CD4-positive, alpha-beta T cell (primary cell): Measurements from ENCODE around the gene MCM3. TPM values are rescaled to one million over a fixed set of nuclear protein-coding genes. Genes with fewer than 3 reads are reported as not detected.
A peak's percentile ranks its signal among the peaks of the same experiment; 100 is the strongest.

Experiments used
- ATAC-seq: fragments of 200-7000 bp; cut with Tn5 transposase; one replicate; pipeline ENCODE4 v1.10.0; 2022; ENCODE audit warnings: mild to moderate bottlenecking; ENCODE audit not compliant: poor library complexity
- CTCF ChIA-PET: fragments of 350-600 bp; sonication (Branson Sonifier 250); formaldehyde crosslinking; loops from one replicate; lab custom pipeline; 2021; ENCODE audit warnings: antibody characterized with exemption, inconsistent platforms; lab: Charles Lee
- POLR2A ChIA-PET: fragments of 350-600 bp; sonication (Branson Sonifier 250); formaldehyde crosslinking; loops from one replicate; lab custom pipeline; 2021; ENCODE audit warnings: antibody characterized with exemption, inconsistent platforms; lab: Charles Lee
- DNase-seq, 14 experiments: peaks; one replicate each; pipeline ENCODE4 v3.0.0-alpha.2; 2013 to 2020; ENCODE audit warnings: mixed read lengths in 2 of 14
- H3K27ac ChIP-seq, 2 donors: one replicate each; pipeline versions ENCODE4 v1.5.1 to v1.7.0; 2013; ENCODE audit warnings: low read length in 2 of 2, low read depth in 1 of 2, mild to moderate bottlenecking in 1 of 2
- H3K27me3 ChIP-seq, 2 experiments: 1 replicate in 1 of 2; 2 replicates in 1 of 2; pipeline versions ENCODE4 v1.6.1 to v1.7.0; 2013; ENCODE audit warnings: low read length in 2 of 2, control low read depth in 1 of 2, mild to moderate bottlenecking in 1 of 2, moderate library complexity in 1 of 2; ENCODE audit not compliant: insufficient read depth in 2 of 2, control insufficient read depth in 1 of 2
- H3K36me3 ChIP-seq: one replicate; pipeline ENCODE4 v1.6.1; 2013; ENCODE audit warnings: low read length, control low read depth; ENCODE audit not compliant: insufficient read depth
- H3K4me1 ChIP-seq: one replicate; pipeline ENCODE4 v1.6.1; 2013; ENCODE audit warnings: low read length, control low read depth; ENCODE audit not compliant: insufficient read depth
- H3K4me3 ChIP-seq: one replicate; pipeline ENCODE4 v1.5.1; 2013; ENCODE audit warnings: mild to moderate bottlenecking, low read length, moderate library complexity
- H3K9me3 ChIP-seq, 2 experiments: 1 replicate in 1 of 2; 2 replicates in 1 of 2; pipeline versions ENCODE4 v1.6.1 to v1.7.0; 2013; ENCODE audit warnings: low read length in 2 of 2, mild to moderate bottlenecking in 2 of 2, control low read depth in 1 of 2, moderate library complexity in 1 of 2; ENCODE audit not compliant: control insufficient read depth in 1 of 2, insufficient read depth in 1 of 2
- H3K27ac Mint-ChIP-seq: one replicate; pipeline ENCODE4 v1.8.0; 2020; ENCODE audit warnings: mixed read lengths
- H3K27me3 Mint-ChIP-seq: one replicate; pipeline ENCODE4 v1.8.0; 2021; ENCODE audit warnings: mixed read lengths
- H3K36me3 Mint-ChIP-seq: one replicate; pipeline ENCODE4 v1.8.0; 2021; ENCODE audit warnings: low read depth, mixed read lengths
- H3K4me1 Mint-ChIP-seq: one replicate; pipeline ENCODE4 v1.8.0; 2021; ENCODE audit warnings: low read depth, mixed read lengths
- H3K4me3 Mint-ChIP-seq: one replicate; pipeline ENCODE4 v1.8.0; 2020; ENCODE audit warnings: mild to moderate bottlenecking, mixed read lengths
- H3K9me3 Mint-ChIP-seq: one replicate; pipeline ENCODE4 v1.8.0; 2020; ENCODE audit warnings: mixed read lengths
- CTCF ChIP-seq: fragments of 200-600 bp; IDR thresholded peaks from one replicate; pipeline ENCODE4 v1.8.0; 2022; ENCODE audit warnings: antibody characterized with exemption, mild to moderate bottlenecking
- intact Hi-C, 2 experiments: fragments of 100-400 bp; cut with DNase I in 1 of 2; cut with micrococcal nuclease in 1 of 2; formaldehyde crosslinking; loops; one replicate each; pipeline versions ENCODE4 v1.15.1 to v1.9.0; 2023 to 2025; cut with DNase I, micrococcal nuclease
- total RNA-seq, 174 experiments: library from RNA in 2 of 174; stranded (reverse) in 2 of 174; gene quantifications; one replicate each; pipeline ENCODE4 v1.2.3 and lab custom pipeline; 2021 to 2026

The MCM3 gene
- total RNA-seq, 2 experiments from 2014 or later, result 9.3 to 10.1 TPM

- intact Hi-C loops, result no loop called here
- Histone ChIP-seq H3K4me1 (no peaks in the 10 kb centered on the region), H3K36me3 (no peaks in the 10 kb centered on the region), H3K27me3 (no peaks in the 10 kb centered on the region), H3K9me3 (no peaks in the 10 kb centered on the region), H3K27ac (no peak overlapping the region), H3K4me3 (no peak overlapping the region)
- Mint-ChIP-seq H3K4me1 (peaks cover 9% of the 10 kb centered on the region), H3K27me3 (peaks cover 4% of the 10 kb centered on the region), H3K9me3 (no peaks in the 10 kb centered on the region), H3K4me3 (no peak overlapping the region), H3K27ac (no peak overlapping the region), H3K36me3 (no peaks in the 10 kb centered on the region)
- POLR2A ChIA-PET, result no interaction called here
- ATAC-seq (no peak), DNase-seq (no peak)
- TF ChIP-seq CTCF, result no peak
- CTCF ChIA-PET, result no interaction called here
Measured at GRCh38 chr6:52243282-52243893, 41.2 kb downstream of the MCM3 start.

DNA sequence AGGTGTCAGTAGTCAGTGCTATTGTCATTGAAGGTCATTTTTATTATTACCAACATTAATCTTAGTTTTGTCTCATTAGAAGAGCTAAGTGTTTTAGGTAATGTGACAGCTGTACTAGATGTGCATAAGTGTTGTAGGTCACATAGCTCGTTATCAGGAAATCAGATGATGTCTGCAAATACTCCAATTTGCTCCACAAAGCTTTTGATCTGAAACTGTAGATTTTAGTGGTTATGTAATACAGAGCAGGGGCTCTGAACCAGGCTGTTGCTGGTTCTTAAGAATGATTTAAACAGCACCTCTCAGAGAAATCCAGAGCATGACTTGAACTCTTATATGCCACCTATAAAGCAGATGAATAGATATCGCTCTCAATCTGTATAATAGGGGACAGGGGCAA lies 42.7 kb downstream of the MCM3 start:
- Histone ChIP-seq H3K4me1 (no peaks in the 10 kb centered on the region), H3K36me3 (no peaks in the 10 kb centered on the region), H3K9me3 (no peaks in the 10 kb centered on the region), H3K27me3 (no peaks in the 10 kb centered on the region), H3K27ac (no peak overlapping the region), H3K4me3 (no peak overlapping the region)
- intact Hi-C loops, result no loop called here
- Mint-ChIP-seq H3K4me1 (peaks cover 9% of the 10 kb centered on the region), H3K27ac (no peak overlapping the region), H3K4me3 (no peak overlapping the region), H3K36me3 (no peaks in the 10 kb centered on the region), H3K9me3 (no peaks in the 10 kb centered on the region), H3K27me3 (no peaks in the 10 kb centered on the region)
- ChIA-PET CTCF (no interaction called here), POLR2A (interaction anchor here (1.1 kb wide), 1 partner anchor 43 kb away, joined by 3 read pairs; the partner anchor contains the start of gene MCM3)
- DNase-seq (no peak), ATAC-seq (peak; percentile 39)
- TF ChIP-seq CTCF, result no peak

- Mint-ChIP-seq H3K4me1 (no peaks in the 10 kb centered on the region), H3K27ac (no peak overlapping the region), H3K36me3 (no peaks in the 10 kb centered on the region), H3K4me3 (no peak overlapping the region), H3K27me3 (peaks cover 3% of the 10 kb centered on the region), H3K9me3 (no peaks in the 10 kb centered on the region)
- no peaks in the 10 kb centered on the region for H3K36me3 ChIP-seq
- no peaks in the 10 kb centered on the region for H3K27me3 ChIP-seq
- ChIA-PET POLR2A (no interaction called here), CTCF (no interaction called here)
- DNase-seq, result no peak
- intact Hi-C loops, result no loop called here
- H3K9me3 ChIP-seq, result no peaks in the 10 kb centered on the region
- H3K4me3 ChIP-seq, result no peak overlapping the region
- TF ChIP-seq CTCF, result no peak
- no peak overlapping the region for H3K27ac ChIP-seq
- H3K4me1 ChIP-seq, result peaks cover 3% of the 10 kb centered on the region
- no peak for ATAC-seq
Measured at GRCh38 chr6:52233975-52234823, 50.3 kb downstream of the MCM3 start.
